GM21515 (cell line): ENCODE data around the gene NDST1.

Experiments used
- ATAC-seq: cut with Tn5 transposase; IDR thresholded peaks from one replicate; pipeline ENCODE4 v1.9.1; 2021; ENCODE audit not compliant: unreplicated experiment

Gene NDST1

GRCh38 chr5:150540615-150541396 is 32.9 kb downstream of the NDST1 start:
- no peak for ATAC-seq

GRCh38 chr5:150541397-150541675 is 33.4 kb downstream of the NDST1 start:
- no peak for ATAC-seq

DNA sequence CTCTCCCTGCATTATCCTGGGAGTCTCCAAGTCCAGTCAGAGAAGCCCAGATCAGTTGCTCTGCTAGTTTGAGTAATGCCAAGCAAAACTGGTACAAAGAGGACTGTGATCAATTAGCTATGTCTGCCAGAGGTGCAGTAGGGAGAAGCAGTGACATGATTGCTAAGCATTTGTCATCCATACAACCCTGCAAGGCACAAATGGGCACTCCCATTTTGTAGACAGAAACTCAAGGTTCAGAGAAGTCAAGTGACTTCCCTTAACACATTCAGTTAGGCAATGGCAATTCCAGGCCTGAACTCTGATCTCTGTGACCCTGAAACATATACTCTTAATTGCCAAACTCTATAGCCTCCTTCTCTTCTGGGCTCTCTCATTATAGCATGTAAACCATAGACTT is 34.0 kb downstream of the NDST1 start:
- ATAC-seq: no peak

GRCh38 chr5:150542933-150543445 is 35.1 kb downstream of the NDST1 start:
- no peak for ATAC-seq

DNA sequence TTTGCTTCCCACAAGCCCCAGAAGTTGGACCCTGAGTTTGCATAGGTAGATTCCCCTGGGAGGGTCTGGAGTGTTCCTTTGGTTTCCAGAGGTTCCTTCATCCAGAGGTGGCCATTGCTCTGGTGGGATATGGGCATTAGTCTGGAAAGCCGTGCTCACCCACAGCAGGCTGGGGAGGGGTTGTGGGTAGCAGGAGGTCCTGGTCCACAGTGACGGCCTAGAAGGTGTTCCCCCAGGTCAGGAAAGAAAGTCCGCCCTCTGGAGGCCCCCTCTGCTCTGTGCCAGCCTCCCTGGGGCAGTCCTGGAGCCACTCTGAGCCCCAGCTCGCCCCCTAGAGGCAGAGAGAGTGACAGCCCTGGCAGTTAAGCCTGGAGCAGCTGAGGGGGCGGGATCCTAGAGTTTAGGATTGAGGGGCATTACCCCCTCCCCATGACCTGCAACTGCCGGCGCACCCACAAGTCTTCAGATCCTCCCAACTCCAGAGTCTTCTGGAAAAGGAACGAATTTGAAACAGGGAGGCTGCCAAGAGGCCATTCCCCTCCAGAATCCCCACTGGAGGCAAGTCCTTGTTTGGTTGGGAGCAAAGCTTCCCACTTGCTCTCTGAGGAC is 36.8 kb downstream of the NDST1 start:
- peak; percentile 77 for ATAC-seq

DNA sequence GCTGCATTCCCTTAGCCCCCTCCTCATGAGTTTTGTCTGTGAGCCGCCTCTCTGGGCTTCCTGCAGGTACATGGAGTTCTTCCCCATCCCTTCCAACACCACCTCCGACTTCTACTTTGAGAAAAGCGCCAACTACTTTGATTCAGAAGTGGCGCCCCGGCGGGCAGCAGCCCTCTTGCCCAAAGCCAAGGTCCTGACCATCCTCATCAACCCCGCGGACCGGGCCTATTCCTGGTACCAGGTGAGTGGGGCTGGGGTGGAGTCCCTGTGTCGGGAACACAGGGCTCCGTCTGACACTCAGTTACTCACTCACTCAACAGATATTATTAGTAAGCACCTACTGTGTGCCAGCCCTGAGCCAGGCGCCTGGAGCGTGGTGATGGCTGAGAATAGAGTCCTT is 37.3 kb downstream of the NDST1 start:
- no peak for ATAC-seq

- no peak for ATAC-seq
These were observed 40.2 kb downstream of the NDST1 start for GRCh38 chr5:150548123-150548522.

DNA sequence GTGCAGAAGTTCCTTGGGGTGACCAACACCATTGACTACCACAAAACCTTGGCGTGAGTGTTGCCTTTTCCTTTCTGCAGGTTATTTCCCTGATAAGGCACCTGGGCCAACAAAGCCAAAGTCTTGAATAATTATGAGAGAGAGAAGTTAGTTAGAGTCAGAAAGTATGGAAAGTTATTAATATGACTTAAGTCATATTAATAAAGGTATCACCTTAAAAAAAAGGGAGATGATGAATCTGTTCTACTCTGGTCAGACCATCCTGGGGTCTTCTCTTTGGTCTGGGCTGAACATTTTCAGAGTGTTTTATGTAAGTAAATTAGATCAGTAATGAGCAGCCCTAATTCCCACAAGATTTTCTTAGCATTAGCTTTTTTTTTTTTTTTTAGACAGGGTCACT is 41.8 kb downstream of the NDST1 start:
- no peak for ATAC-seq

- no peak for ATAC-seq
These were observed 42.4 kb downstream of the NDST1 start for GRCh38 chr5:150550286-150550685.

- no peak for ATAC-seq
These were observed 43.1 kb downstream of the NDST1 start for GRCh38 chr5:150551066-150551465.

- no peak for ATAC-seq
These were observed 45.5 kb downstream of the NDST1 start for GRCh38 chr5:150553402-150553801.

DNA sequence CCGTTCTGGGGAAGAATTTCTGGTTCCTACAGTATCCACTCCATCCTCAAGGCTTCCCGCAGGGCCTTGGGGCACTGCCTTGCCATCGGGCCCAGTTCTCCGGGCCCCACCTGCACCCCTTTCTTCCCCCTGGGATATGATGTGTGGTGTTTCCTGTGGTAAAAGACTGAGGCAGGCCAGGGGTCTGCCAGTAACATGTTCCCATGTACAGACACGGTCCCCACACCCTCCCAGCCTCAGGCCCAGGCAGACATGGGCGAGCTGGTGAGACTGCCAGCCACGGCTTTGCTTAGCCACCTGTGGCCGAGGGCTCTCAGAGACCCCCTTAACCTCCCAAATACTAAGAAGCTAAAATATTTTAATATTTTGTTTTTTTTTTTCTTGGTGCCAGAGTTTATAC is 46.0 kb downstream of the NDST1 start:
- no peak for ATAC-seq

- ATAC-seq: no peak
These were observed 46.9 kb downstream of the NDST1 start for GRCh38 chr5:150554857-150555256.

DNA sequence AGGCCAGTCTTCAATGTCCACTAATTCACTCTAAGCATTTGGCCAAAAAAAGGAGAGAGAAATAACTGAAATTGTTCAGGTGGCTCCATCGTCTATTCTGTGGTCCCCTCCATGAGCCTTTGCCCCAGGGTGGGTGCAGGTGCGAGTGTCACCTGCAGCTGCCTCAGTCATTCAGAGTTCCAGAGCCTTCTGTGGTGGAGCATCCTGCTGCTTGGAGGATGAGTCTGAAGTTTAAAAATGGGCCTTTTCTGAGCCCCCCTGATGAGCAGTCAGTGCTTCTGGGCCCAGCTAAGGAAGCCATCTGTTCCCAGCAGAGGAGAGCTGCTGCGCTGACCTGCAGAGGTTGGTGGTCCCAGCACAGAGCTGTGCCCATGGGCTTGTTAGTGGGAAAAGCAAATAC is 48.2 kb downstream of the NDST1 start:
- no peak for ATAC-seq

DNA sequence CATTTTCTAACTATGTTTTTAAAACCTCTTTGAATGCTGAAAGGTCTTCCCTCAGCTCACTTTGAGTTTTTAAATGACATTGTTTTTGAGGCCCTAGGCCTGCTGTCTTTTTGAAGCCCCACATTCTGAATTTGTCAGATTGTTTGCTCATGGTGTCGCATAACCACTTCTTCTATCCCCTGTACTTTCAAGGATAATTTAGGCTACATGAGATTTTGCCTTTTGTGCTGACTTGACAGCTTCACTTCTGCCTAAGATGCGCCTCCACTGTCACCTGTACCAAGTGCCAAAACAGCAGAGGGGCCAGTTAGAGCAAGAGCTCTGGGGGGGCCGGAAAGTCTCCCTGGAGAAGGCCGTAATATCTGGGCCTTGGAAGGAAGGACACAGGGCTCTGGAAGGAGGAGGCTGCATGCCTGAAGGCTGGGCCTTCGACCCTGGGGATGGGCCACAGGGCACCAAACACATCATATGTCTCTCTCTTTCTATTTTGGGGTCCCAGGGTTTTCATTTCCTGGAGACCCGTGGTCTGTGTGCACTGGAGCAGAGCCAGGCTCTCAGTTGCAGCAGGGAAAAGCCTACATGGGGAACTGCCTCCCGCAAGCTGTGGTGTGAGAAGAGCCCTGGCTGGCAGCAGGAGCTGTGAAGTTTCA is 49.1 kb downstream of the NDST1 start:
- no peak for ATAC-seq

- ATAC-seq: no peak
These were observed 49.6 kb downstream of the NDST1 start for GRCh38 chr5:150557509-150557872.

GRCh38 chr5:150558088-150558621 is 50.2 kb downstream of the NDST1 start:
- no peak for ATAC-seq

DNA sequence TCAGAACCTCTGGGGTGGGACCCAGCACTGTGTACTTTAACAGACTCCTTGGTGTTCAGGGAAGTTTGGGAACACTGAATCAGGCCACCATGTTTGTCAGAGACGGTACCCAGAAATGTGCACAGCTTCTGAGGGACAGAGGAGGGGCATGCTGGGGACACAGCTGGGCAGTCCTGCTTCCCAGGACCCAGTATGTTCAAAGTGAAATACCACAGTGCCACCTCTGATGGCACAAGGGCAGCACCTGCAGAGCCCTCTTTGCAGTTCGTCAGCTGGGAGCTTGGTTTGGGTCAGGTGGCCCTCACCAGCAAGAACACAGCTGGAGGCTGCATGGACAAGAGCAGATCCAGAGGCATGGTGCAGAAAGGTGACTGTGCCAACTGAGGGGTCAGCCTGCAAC is 51.2 kb downstream of the NDST1 start:
- no peak for ATAC-seq

DNA sequence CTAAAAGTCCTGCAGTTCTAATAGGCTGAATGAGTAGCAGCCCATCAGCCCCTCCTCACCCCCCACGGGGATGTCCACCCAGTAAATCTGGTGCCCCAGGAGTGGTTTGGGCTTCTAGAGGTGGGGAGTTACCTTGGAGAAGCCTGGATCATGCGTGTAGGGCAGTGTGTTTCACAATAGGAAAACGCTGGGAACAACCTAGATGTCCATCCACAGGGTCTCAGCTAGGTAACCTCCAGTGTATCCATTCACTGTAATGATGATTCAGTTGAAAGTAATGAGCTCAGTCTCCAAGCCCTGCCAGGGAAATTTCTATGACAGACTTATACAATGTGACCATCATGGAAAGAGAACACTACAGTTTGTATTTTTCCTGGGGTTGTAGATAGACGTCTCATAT is 51.8 kb downstream of the NDST1 start:
- ATAC-seq: no peak

DNA sequence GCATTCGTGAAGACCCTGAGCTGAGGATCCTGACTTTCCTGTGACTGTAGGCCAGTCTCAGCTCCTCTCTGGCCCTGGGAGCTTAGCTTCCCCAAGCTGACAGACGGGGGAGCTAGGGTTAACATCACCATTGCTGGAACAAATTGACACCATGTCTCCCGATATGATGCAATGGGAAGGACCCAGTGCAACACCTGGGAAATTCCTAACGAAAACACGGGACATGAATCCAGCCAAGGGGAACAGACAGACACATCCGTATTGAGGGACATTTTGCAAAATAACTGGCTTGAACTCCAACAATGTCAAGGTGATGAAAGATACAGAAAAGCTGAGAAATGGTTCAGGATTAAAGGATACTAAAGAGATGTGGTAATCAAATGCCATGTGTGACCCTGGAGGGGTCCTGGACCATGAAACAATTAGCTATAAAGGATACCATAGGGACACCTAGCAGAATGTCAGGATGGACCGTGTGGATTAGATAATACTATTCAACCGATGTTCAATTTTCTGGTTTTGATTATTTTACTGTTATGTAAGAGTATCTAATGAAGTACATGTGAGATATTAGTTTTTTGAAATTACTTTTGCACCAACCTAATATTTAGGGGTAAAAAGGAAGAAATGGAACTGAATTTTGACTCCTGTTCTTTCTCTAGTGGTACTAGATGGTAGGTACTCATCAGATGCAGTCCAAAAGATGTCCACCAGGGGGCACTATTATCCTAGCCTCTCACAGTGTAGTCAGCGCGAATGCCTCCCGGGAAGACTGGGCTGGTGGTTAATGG is 52.7 kb downstream of the NDST1 start:
- ATAC-seq: no peak

GRCh38 chr5:150561192-150561512 is 53.2 kb downstream of the NDST1 start:
- no peak for ATAC-seq
